GM23338 (cell line): Measurements from ENCODE around the gene DHX36. TPM values are rescaled to one million over a fixed set of nuclear protein-coding genes. Genes with fewer than 3 reads are reported as not detected.

Experiments used
- ATAC-seq: fragments of 200-7000 bp; cut with Tn5 transposase; 3 replicates; pipeline ENCODE4 v1.9.1; 2020
- DNase-seq: peaks from one replicate; pipeline ENCODE4 v3.0.0-alpha.2; 2015; ENCODE audit warnings: low spot score
- H2AFZ ChIP-seq: fragments of 200-600 bp; sonication (generic); 2 replicates; pipeline ENCODE4 v1.8.0; 2016; ENCODE audit warnings: antibody characterized with exemption, mild to moderate bottlenecking, moderate library complexity
- H3F3A ChIP-seq: fragments of 200-600 bp; sonication (generic); replicated peaks from 2 replicates; pipeline ENCODE4 v1.8.0; 2017; ENCODE audit warnings: antibody characterized with exemption, mixed run types, low read depth
- H3K27ac ChIP-seq: fragments of 200-600 bp; sonication (generic); 2 replicates; pipeline ENCODE4 v1.6.1; 2016; ENCODE audit warnings: low read depth
- H3K27me3 ChIP-seq: fragments of 200-600 bp; sonication (generic); 2 replicates; pipeline ENCODE4 v1.8.0; 2016; ENCODE audit warnings: mild to moderate bottlenecking, mixed run types, moderate library complexity; ENCODE audit not compliant: insufficient read depth
- H3K36me3 ChIP-seq: fragments of 200-600 bp; sonication (generic); 2 replicates; pipeline ENCODE4 v1.8.0; 2016; ENCODE audit warnings: mild to moderate bottlenecking; ENCODE audit not compliant: insufficient read depth
- H3K4me1 ChIP-seq: fragments of 200-600 bp; sonication (generic); 2 replicates; pipeline ENCODE4 v1.8.0; 2016; ENCODE audit warnings: mild to moderate bottlenecking, moderate library complexity; ENCODE audit not compliant: insufficient read depth
- H3K4me2 ChIP-seq: fragments of 200-600 bp; sonication (generic); 2 replicates; pipeline ENCODE4 v1.7.1; 2017; ENCODE audit warnings: mixed run types
- H3K4me3 ChIP-seq: fragments of 200-600 bp; sonication (generic); 2 replicates; pipeline ENCODE4 v1.6.1; 2016; ENCODE audit warnings: mixed run types
- H3K79me2 ChIP-seq: fragments of 200-600 bp; sonication (generic); replicated peaks from 2 replicates; pipeline ENCODE4 v1.8.0; 2017; ENCODE audit warnings: mild to moderate bottlenecking; ENCODE audit not compliant: insufficient read depth
- H3K9me2 ChIP-seq: fragments of 200-600 bp; sonication (generic); 2 replicates; pipeline ENCODE4 v1.8.0; 2017; ENCODE audit not compliant: insufficient read depth
- H4K20me1 ChIP-seq: fragments of 200-600 bp; sonication (generic); replicated peaks from 2 replicates; pipeline ENCODE4 v1.8.0; 2017; ENCODE audit warnings: mild to moderate bottlenecking; ENCODE audit not compliant: insufficient read depth
- H3K27ac Mint-ChIP-seq: 2 replicates; pipeline ENCODE4 v1.8.0; 2020; ENCODE audit warnings: inconsistent platforms, mild to moderate bottlenecking, moderate library complexity, mixed read lengths
- H3K27me3 Mint-ChIP-seq: 3 replicates; pipeline ENCODE4 v1.8.0; 2022; ENCODE audit warnings: low read depth, mild to moderate bottlenecking, moderate library complexity, mixed read lengths, inconsistent platforms; ENCODE audit not compliant: insufficient read depth, poor library complexity
- H3K36me3 Mint-ChIP-seq: 3 replicates; pipeline ENCODE4 v1.8.0; 2021; ENCODE audit warnings: low read depth, mild to moderate bottlenecking, inconsistent platforms, moderate library complexity, mixed read lengths
- H3K4me1 Mint-ChIP-seq: 3 replicates; pipeline ENCODE4 v1.8.0; 2020; ENCODE audit warnings: mild to moderate bottlenecking, inconsistent platforms, mixed read lengths
- H3K4me3 Mint-ChIP-seq: 3 replicates; pipeline ENCODE4 v1.8.0; 2021; ENCODE audit warnings: moderate library complexity, mild to moderate bottlenecking, inconsistent platforms, mixed read lengths
- H3K9me3 Mint-ChIP-seq: 3 replicates; pipeline ENCODE4 v1.8.0; 2020; ENCODE audit warnings: moderate library complexity, mild to moderate bottlenecking, inconsistent platforms, mixed read lengths
- CREB1 ChIP-seq: fragments of 250-450 bp; sonication (Bioruptor Pico); IDR thresholded peaks from 2 replicates; pipeline ENCODE4 v1.5.0; 2020; ENCODE audit warnings: low read depth, mild to moderate bottlenecking, moderate library complexity
- CTCF ChIP-seq, 2 experiments: fragments of 200-600 bp in 1 of 2; sonication (generic) in 1 of 2; conservative IDR thresholded peaks; 2 replicates each; pipeline versions ENCODE4 v1.5.1 to v1.6.1; 2016 to 2017; ENCODE audit warnings: antibody characterized with exemption in 2 of 2, low read depth in 2 of 2, mild to moderate bottlenecking in 2 of 2, moderate library complexity in 1 of 2
- EZH2 ChIP-seq: fragments of 200-600 bp; sonication (generic); IDR thresholded peaks from one replicate; pipeline ENCODE4 v1.8.0; 2017; ENCODE audit warnings: antibody characterized with exemption, mild to moderate bottlenecking, low read depth; ENCODE audit not compliant: unreplicated experiment
- EZH2phosphoT487 ChIP-seq: fragments of 200-600 bp; sonication (generic); IDR thresholded peaks from one replicate; pipeline ENCODE4 v1.8.1; 2018; ENCODE audit warnings: antibody characterized with exemption; ENCODE audit not compliant: unreplicated experiment
- NANOG ChIP-seq: IDR thresholded peaks from 2 replicates; pipeline ENCODE4 v1.6.1; 2016; ENCODE audit warnings: antibody characterized with exemption, borderline replicate concordance
- POLR2AphosphoS5 ChIP-seq: IDR thresholded peaks from 2 replicates; pipeline ENCODE4 v1.6.1; 2016; ENCODE audit warnings: antibody characterized with exemption, low read depth
- REST ChIP-seq: IDR thresholded peaks from one replicate; pipeline ENCODE4 v1.6.1; 2018; ENCODE audit warnings: antibody characterized with exemption; ENCODE audit not compliant: unreplicated experiment
- STAT1 ChIP-seq: IDR thresholded peaks from one replicate; pipeline ENCODE4 v1.6.1; 2016; ENCODE audit warnings: antibody characterized with exemption; ENCODE audit not compliant: unreplicated experiment
- ZNF114 ChIP-seq: fragments of 250-450 bp; sonication (Bioruptor Pico); IDR thresholded peaks from 2 replicates; pipeline ENCODE4 v1.5.0; 2020; ENCODE audit warnings: mild to moderate bottlenecking, moderate library complexity
- ZNF331 ChIP-seq: fragments of 250-450 bp; sonication (Bioruptor Pico); IDR thresholded peaks from 2 replicates; pipeline ENCODE4 v1.5.0; 2020; ENCODE audit warnings: low read depth, mild to moderate bottlenecking, moderate library complexity
- ZNF462 ChIP-seq: fragments of 250-450 bp; sonication (Bioruptor Pico); IDR thresholded peaks from 2 replicates; pipeline ENCODE4 v1.5.0; 2020; ENCODE audit warnings: mild to moderate bottlenecking, moderate library complexity
- polyA plus RNA-seq: library from polyadenylated mRNA; unstranded; fragments of >200 nt; fragmentation: Nextera tagmentation; extraction: Ambion mirVana; gene quantifications from 2 replicates; pipeline ENCODE4 v1.2.1, GENCODE V29; 2016
- total RNA-seq: library from RNA; depleted of rRNA; stranded (reverse); fragments of >200 nt; shearing (Covaris generic); gene quantifications from 2 replicates; pipeline ENCODE4 v1.2.3, GENCODE V29; 2014

DHX36 gene
- total and polyA plus RNA-seq, 2 experiments from 2014 or later = 103 to 110 TPM

GRCh38 chr3:154364849-154365248 lies 40.6 kb upstream of the DHX36 start:
- no peak overlapping the region for H3K4me2 ChIP-seq
- TF ChIP-seq STAT1 = no peak
- no peak for TF ChIP-seq ZNF331 (CRISPR knock-in tag)
- peaks cover 9% of the 10 kb centered on the region; the same call in 1 of the 2 replicates for H3K9me2 ChIP-seq
- no peak overlapping the region for H3K27ac ChIP-seq
- DNase-seq (no peak), ATAC-seq (no peak)
- no peaks in the 10 kb centered on the region for H4K20me1 ChIP-seq
- H2AFZ ChIP-seq = no peak overlapping the region
- no peak overlapping the region for H3K4me3 ChIP-seq
- peaks cover 4% of the 10 kb centered on the region for H3K27me3 Mint-ChIP-seq
- no peaks in the 10 kb centered on the region for H3K4me1 ChIP-seq
- H3K27me3 ChIP-seq = no peaks in the 10 kb centered on the region
- no peak overlapping the region for H3K27ac Mint-ChIP-seq
- H3K36me3 ChIP-seq = no peaks in the 10 kb centered on the region
- H3F3A ChIP-seq = no peaks in the 10 kb centered on the region
- H3K4me1 Mint-ChIP-seq = no peaks in the 10 kb centered on the region
- H3K9me3 Mint-ChIP-seq = peaks cover 20% of the 10 kb centered on the region
- peaks cover 12% of the 10 kb centered on the region; the same call in 2 of the 3 replicates for H3K36me3 Mint-ChIP-seq
- H3K4me3 Mint-ChIP-seq = no peak overlapping the region
- H3K79me2 ChIP-seq = no peaks in the 10 kb centered on the region

GRCh38 chr3:154361099-154361498 lies 36.8 kb upstream of the DHX36 start:
- TF ChIP-seq EZH2phosphoT487 (no peak), REST (no peak), ZNF331 (CRISPR knock-in tag) (no peak), ZNF114 (no peak), CREB1 (CRISPR knock-in tag) (no peak), STAT1 (no peak), CTCF (conservative IDR thresholded peaks at IDR 0.05; ENCODE audit: low read depth in 2 of 2) (no peak), ZNF462 (CRISPR knock-in tag) (no peak), POLR2AphosphoS5 (no peak), EZH2 (no peak), NANOG (no peak)
- no peak for ATAC-seq
- no peak overlapping the region for H2AFZ ChIP-seq

More at GRCh38 chr3:154361099-154361498, 36.8 kb upstream of the DHX36 start:
- Histone ChIP-seq H3K4me2 (no peak overlapping the region), H3F3A (no peaks in the 10 kb centered on the region), H3K9me2 (peaks cover 9% of the 10 kb centered on the region; the same call in 1 of the 2 replicates), H3K36me3 (no peaks in the 10 kb centered on the region), H4K20me1 (no peaks in the 10 kb centered on the region), H3K4me1 (no peaks in the 10 kb centered on the region), H3K4me3 (no peak overlapping the region), H3K27me3 (no peaks in the 10 kb centered on the region), H3K27ac (no peak overlapping the region), H3K79me2 (no peaks in the 10 kb centered on the region)
- H3K27ac Mint-ChIP-seq = no peak overlapping the region
- H3K36me3 Mint-ChIP-seq = peaks cover 12% of the 10 kb centered on the region; the same call in 2 of the 3 replicates
- no peak for DNase-seq
- H3K27me3 Mint-ChIP-seq = no peaks in the 10 kb centered on the region
- H3K4me3 Mint-ChIP-seq = no peak overlapping the region
- peaks cover 21% of the 10 kb centered on the region for H3K9me3 Mint-ChIP-seq
- H3K4me1 Mint-ChIP-seq = no peaks in the 10 kb centered on the region
